Right lobe of liver (tissue), 6 donors: ENCODE data around the gene ACTR6. TPM values are rescaled to one million over a fixed set of nuclear protein-coding genes. Genes with fewer than 3 reads are reported as not detected.
A peak's percentile ranks its signal among the peaks of the same experiment; 100 is the strongest.
"Not testable (repeated sequence)": the region's sequence is repeated elsewhere in the genome, so short reads cannot be mapped to it uniquely, and the experiment has no call there.

Experiments
- ATAC-seq, 4 donors: fragments of 200-7000 bp; cut with Tn5 transposase; one replicate each; pipeline ENCODE4 v1.9.1; 2020; ENCODE audit warnings: mild to moderate bottlenecking in 4 of 4, moderate library complexity in 4 of 4
- DNase-seq, 3 donors: peaks; one replicate each; pipeline ENCODE4 v3.0.0-alpha.2; 2020
- H3K27ac ChIP-seq, 3 donors: fragments of 200-600 bp; one replicate each; pipeline ENCODE4 v1.8.0; 2022
- H3K27me3 ChIP-seq, 2 donors: fragments of 200-600 bp; one replicate each; pipeline ENCODE4 v1.8.0; 2022
- H3K36me3 ChIP-seq, 4 donors: fragments of 200-600 bp; sonication (generic) in 1 of 4; one replicate each; pipeline versions ENCODE4 v1.5.1 to v1.8.0; 2017 to 2022; ENCODE audit warnings: control low read depth in 1 of 4
- H3K4me1 ChIP-seq, 4 donors: fragments of 200-600 bp; sonication (generic) in 1 of 4; one replicate each; pipeline versions ENCODE4 v1.5.1 to v1.8.0; 2017 to 2022; ENCODE audit warnings: control low read depth in 1 of 4
- H3K4me3 ChIP-seq, 3 donors: fragments of 200-600 bp; one replicate each; pipeline ENCODE4 v1.8.0; 2022
- H3K9me3 ChIP-seq, 4 donors: fragments of 200-600 bp; sonication (generic) in 1 of 4; one replicate each; pipeline versions ENCODE4 v1.5.1 to v1.8.0; 2017 to 2022; ENCODE audit warnings: control low read depth in 1 of 4
- POLR2A ChIP-seq: fragments of 450-650 bp; IDR thresholded peaks from one replicate; pipeline ENCODE4 v1.6.1; 2017; ENCODE audit warnings: antibody characterized with exemption, mild to moderate bottlenecking
- WGBS: methylation state at CpG from one replicate; pipeline ENCODE4 v1.1.6; 2018; ENCODE audit warnings: low coverage, low lambda C conversion rate; ENCODE audit not compliant: insufficient coverage; ENCODE audit errors: missing lambda C conversion rate; 5-methylcytosine and 5-hydroxymethylcytosine counted together
- intact Hi-C, 2 donors: fragments of 100-400 bp; cut with DNase I; formaldehyde crosslinking; loops; one replicate each; pipeline versions ENCODE4 v1.11.2 to v1.14.1; 2022
- total RNA-seq, 6 experiments: library from RNA; depleted of rRNA in 2 of 6; stranded (reverse); fragments of >200 nt in 2 of 6; fragmentation: NEBNext Ultra II Directional in 3 of 6; extraction: Animal tissue kit (Norgen Biotek cat#: 25700) in 3 of 6; gene quantifications; one replicate each; pipeline versions ENCODE4 v1.1.0 to v1.2.4, GENCODE V29; 2016 to 2023
- TF ChIP-seq, protein P1 (sequence below), 4 donors: fragments of 200-600 bp in 3 of 4; fragments of 450-650 bp in 1 of 4; IDR thresholded peaks; one replicate each; pipeline versions ENCODE4 v1.5.1 to v1.8.0; 2016 to 2022; ENCODE audit warnings: antibody characterized with exemption in 4 of 4, mild to moderate bottlenecking in 2 of 4
- donor health status: DM: no; HTN: yes; CAD: no.
- donor health status: DM: no; HTN: no; CAD: no.
- donor health status: DM: no; HTN: no; CAD: no.
- donor health status: DM: no; HTN: yes; CAD: no.
- donor health status: DM: no; HTN: yes; CAD: no.

Gene ACTR6
- total RNA-seq, 6 experiments from 2014 or later = 5.7 to 16.0 (median 13.1) TPM

- ATAC-seq (peak in 1 of 4 donors; percentile 9), DNase-seq (no peak)
- no peak for TF ChIP-seq POLR2A
- TF ChIP-seq, protein P1, sequence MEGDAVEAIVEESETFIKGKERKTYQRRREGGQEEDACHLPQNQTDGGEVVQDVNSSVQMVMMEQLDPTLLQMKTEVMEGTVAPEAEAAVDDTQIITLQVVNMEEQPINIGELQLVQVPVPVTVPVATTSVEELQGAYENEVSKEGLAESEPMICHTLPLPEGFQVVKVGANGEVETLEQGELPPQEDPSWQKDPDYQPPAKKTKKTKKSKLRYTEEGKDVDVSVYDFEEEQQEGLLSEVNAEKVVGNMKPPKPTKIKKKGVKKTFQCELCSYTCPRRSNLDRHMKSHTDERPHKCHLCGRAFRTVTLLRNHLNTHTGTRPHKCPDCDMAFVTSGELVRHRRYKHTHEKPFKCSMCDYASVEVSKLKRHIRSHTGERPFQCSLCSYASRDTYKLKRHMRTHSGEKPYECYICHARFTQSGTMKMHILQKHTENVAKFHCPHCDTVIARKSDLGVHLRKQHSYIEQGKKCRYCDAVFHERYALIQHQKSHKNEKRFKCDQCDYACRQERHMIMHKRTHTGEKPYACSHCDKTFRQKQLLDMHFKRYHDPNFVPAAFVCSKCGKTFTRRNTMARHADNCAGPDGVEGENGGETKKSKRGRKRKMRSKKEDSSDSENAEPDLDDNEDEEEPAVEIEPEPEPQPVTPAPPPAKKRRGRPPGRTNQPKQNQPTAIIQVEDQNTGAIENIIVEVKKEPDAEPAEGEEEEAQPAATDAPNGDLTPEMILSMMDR (IDR thresholded peaks at IDR 0.05) = no peak
- Histone ChIP-seq H3K4me1 (peaks cover 0 to 61% (median 8%) of the 10 kb centered on the region in 4 donors), H3K36me3 (peaks cover 0 to 3% (median 0%) of the 10 kb centered on the region in 4 donors), H3K9me3 (no peaks in the 10 kb centered on the region), H3K4me3 (no peak overlapping the region), H3K27ac (peak overlapping the region in 1 of 3 donors; percentile 76), H3K27me3 (no peaks in the 10 kb centered on the region)
- intact Hi-C loops = no loop called here
- 70% methylated on average over 3 of the region's 4 CpGs for WGBS
Observed at GRCh38 chr12:100216337-100216736, 15.7 kb downstream of the ACTR6 start.

DNA sequence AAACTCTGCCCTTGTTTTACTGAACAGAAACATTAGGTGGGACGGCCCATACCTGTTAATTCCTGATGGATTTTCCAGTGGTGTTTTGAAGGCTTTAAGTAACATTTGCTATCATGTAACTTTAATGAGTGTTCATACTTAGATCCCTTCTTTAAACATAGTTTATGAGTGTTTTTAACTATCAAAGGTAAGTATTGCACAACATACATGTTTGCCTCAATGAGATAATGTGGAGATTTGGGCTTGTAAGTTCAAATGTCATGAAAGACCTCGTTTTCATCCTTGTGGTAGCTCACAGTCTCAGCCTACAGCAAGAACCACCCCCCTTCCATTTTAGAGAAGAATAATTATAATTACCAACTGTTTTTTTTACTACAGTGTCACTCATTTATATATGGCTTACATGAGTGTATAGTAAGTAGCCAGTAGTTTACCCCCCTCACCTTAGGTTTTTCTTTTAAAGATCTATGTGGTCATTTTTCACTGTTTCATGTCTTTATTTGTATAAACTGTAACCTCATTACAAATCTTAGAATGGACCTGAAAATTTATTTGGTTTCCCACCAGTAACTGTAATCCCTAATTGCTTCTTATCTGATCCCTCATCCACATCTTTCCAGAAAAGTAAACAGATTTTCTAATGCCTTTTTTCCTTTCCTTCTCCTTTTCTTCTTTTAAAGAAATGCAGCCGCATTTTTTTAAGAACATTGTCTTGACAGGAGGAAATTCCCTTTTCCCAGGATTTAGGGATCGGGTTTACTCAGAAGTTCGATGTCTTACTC lies 18.9 kb downstream of the ACTR6 start:
- H3K9me3 ChIP-seq = no peaks in the 10 kb centered on the region
- no peak for DNase-seq
- no peak for TF ChIP-seq POLR2A
- TF ChIP-seq, protein P1 (IDR thresholded peaks at IDR 0.05) = no peak
- peak overlapping the region in 1 of 3 donors; percentile 35 for H3K27ac ChIP-seq
- H3K36me3 ChIP-seq = peaks cover 0 to 18% (median 0%) of the 10 kb centered on the region in 4 donors
- ATAC-seq = peak in 3 of 4 donors; percentile 11 to 45 (median 41)
- H3K4me3 ChIP-seq = no peak overlapping the region
- 81% methylated on average over 5 of the region's 5 CpGs for WGBS
- H3K27me3 ChIP-seq = no peaks in the 10 kb centered on the region
- intact Hi-C loops = no loop called here
- H3K4me1 ChIP-seq = peaks cover 0 to 46% (median 10%) of the 10 kb centered on the region in 4 donors

DNA sequence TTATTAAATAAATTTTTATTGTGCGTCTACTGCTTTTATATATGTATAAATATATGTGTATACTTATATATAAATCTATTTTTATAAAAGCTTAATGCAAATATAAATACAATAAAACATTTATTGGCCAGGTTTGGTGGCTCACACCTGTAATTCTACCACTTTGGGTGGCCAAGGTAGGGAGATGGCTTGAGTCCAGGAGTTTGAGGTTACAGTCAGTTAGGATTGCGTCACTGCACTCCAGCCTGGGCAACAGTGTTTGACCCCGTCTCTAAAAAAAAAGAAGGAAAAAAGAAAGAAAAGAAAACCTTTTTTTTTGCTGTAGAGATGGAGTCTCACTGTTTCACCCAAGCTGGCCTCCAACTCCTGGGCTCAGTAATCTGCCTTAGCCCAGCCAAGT lies 20.9 kb downstream of the ACTR6 start:
- ATAC-seq = peak; percentile 83 to 85 (median 84)
- H3K27ac ChIP-seq = peak overlapping the region; percentile 23 to 71 (median 34)

DNA sequence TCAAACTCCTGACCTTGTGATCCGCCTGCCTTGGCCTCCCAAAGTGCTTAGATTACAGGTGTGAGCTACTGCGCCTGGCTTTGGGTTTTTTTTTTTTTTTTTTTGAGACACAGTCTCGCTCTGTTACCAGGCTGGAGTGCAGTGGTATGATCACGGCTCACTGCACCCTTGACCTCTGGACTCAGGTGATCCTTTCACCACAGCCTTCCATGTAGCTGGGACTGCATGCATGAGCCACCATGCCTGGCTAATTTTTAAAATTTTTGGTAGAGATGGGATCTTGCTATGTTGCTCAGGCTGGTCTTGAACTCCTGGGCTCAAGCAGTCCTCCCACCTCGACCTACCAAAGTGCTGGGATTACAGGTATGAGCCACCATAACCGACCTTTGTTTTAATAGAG lies 21.6 kb downstream of the ACTR6 start:
- H3K27me3 ChIP-seq, H3K4me3 ChIP-seq, intact Hi-C loops, H3K9me3 ChIP-seq: not testable (repeated sequence)
- H3K36me3 ChIP-seq = peaks cover 0 to 23% (median 0%) of the 10 kb centered on the region in 4 donors
- 48% methylated on average over 4 of the region's 6 CpGs for WGBS
- peaks cover 0 to 24% (median 7%) of the 10 kb centered on the region in 4 donors for H3K4me1 ChIP-seq
- H3K27ac ChIP-seq = peak overlapping the region in 2 of 3 donors; percentile 34 to 71
- ATAC-seq (peak; percentile 84 to 91 (median 88)), DNase-seq (peak in 2 of 3 donors; percentile 62 to 65)

More for the DNA sequence above, 20.9 kb downstream of the ACTR6 start:
- 57% methylated on average over 3 of the region's 3 CpGs for WGBS
- no peak overlapping the region for H3K4me3 ChIP-seq
- peaks cover 0 to 23% (median 0%) of the 10 kb centered on the region in 4 donors for H3K36me3 ChIP-seq
- peak in 2 of 3 donors; percentile 52 to 80 for DNase-seq
- H3K9me3 ChIP-seq = no peaks in the 10 kb centered on the region
- no peaks in the 10 kb centered on the region for H3K27me3 ChIP-seq
- TF ChIP-seq POLR2A = no peak
- TF ChIP-seq, protein P1 (IDR thresholded peaks at IDR 0.05) = no peak
- intact Hi-C loops = no loop called here
- H3K4me1 ChIP-seq = peaks cover 0 to 29% (median 7%) of the 10 kb centered on the region in 4 donors

GRCh38 chr12:100225491-100225890 lies 24.9 kb downstream of the ACTR6 start:
- no peak overlapping the region for H3K4me3 ChIP-seq

More at GRCh38 chr12:100225491-100225890, 24.9 kb downstream of the ACTR6 start:
- ATAC-seq (no peak), DNase-seq (no peak)
- no peak for TF ChIP-seq POLR2A
- TF ChIP-seq, protein P1 (IDR thresholded peaks at IDR 0.05) = no peak
- intact Hi-C loops = no loop called here
- peaks cover 0 to 19% (median 0%) of the 10 kb centered on the region in 4 donors for H3K36me3 ChIP-seq
- H3K9me3 ChIP-seq = no peaks in the 10 kb centered on the region
- peaks cover 0 to 13% (median 4%) of the 10 kb centered on the region in 4 donors for H3K4me1 ChIP-seq
- no peaks in the 10 kb centered on the region for H3K27me3 ChIP-seq
- no peak overlapping the region for H3K27ac ChIP-seq
